Pons (tissue), 1 donor: ENCODE data around the gene GRIP2.

Source experiments
- DNase-seq: peaks from one replicate; pipeline ENCODE4 v3.0.0-alpha.2; 2016; ENCODE audit warnings: low spot score

Gene GRIP2

DNA sequence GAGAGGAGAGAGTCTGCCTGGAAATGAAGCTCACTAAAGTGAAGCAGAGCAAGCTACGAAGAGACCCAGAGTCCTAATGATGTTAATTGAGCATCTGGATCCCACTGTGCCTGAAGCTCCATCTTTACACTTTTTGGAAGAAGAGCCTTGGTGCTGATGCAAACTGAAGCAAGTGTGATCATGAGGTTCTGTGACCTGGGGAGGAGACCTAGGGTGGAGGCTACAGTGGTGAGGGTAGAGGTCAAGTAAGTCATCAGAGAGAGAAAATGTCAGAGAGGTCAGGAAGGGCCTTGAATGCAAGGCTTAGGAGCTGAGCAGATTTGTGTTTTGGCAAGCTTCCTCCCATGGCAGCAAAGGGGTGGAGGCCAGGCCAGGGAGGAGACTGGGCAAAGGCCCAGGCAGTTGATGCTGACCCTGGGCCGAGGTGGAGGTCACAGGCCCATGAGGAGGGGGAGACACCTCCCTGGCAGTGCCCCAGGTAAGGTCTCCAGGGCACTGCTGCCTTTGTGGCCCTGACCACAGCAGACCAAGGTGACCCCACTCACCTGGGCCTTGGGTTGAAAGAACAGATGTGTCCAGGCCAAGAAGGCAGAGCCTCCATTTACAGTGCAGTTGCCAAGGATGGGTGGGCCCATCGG, 1.6 kb downstream of the GRIP2 start:
- no peak for DNase-seq

- DNase-seq = peak; percentile 8
Observed at GRCh38 chr3:14537590-14538450, 2.3 kb downstream of the GRIP2 start.

GRCh38 chr3:14536837-14537589, 3.1 kb downstream of the GRIP2 start:
- DNase-seq = no peak

- no peak for DNase-seq
Observed at GRCh38 chr3:14536055-14536815, 3.9 kb downstream of the GRIP2 start.

GRCh38 chr3:14535616-14536015, 4.5 kb downstream of the GRIP2 start:
- DNase-seq = no peak

DNA sequence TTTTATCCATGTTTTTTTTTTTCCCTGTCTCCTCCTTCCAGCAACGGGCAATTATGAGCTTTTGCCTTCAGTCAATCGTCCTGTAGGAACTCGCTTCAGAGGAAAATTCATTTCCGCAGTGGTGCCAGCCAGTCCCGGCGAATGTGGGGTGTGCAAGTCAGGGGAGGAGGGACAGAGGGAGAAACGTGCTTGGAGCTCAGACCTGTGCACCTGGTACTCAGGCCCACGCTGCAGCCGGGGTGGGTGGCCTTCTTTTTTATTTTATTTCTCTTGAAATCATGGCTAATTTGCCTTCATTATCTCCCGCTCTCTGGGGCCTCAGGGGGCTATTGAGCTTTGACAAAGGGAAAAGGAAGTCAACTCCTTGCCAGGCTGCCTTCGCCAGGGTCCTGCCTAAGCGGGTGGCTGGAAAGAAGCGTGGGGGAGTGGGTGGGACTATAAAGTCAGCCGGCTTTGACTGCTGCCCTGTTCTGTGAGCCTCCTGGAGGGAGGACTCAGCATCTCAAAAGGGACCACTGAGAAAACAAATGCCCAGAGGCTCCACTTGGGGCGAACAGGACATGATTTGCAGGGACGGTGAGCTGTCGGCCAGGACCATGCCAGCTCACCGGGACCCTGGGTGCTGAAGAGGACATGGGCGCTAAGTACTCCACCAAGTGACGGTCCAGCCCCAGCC, 5.5 kb downstream of the GRIP2 start:
- DNase-seq = no peak

GRCh38 chr3:14533457-14533958, 6.6 kb downstream of the GRIP2 start:
- DNase-seq = no peak

DNA sequence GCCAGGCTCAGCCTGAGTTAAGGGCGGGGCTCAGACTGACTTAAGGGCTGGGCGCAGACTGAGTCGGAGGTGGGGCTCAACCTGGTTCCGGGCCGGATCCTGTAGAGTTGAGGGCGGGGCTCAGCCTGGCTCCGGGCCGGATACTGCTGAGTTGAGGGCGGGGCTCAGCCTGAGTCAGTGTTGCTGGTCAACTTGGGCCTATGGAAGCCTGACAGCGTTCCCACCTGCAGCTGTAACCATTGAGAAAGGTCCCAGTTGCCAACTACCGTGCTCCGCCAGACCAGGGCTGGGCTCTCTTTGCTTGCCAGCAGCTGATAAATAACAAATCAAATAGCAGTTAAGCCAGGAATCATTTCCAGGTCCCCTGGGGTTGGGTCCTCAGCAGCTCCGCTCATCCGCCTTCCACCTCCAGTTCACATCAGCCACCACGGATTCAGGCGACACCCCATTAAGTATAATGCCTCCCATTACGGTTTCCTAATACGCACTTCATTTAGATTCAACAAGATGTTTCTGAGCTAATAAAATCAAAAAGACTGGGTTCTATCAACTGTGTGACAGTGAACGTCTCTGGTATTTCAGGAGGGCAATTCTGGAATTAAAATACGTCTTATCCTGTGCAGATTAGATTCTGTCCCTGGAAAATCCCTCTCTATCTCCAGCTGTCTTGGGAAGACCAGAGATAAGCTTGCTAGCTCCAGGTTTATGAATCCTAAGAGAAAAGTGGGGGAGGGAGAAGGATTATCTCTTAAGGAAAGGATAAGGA, 7.3 kb downstream of the GRIP2 start:
- no peak for DNase-seq

- no peak for DNase-seq
Observed at GRCh38 chr3:14531856-14532395, 8.2 kb downstream of the GRIP2 start.

- no peak for DNase-seq
Observed at GRCh38 chr3:14528081-14528480, 12.1 kb downstream of the GRIP2 start.

DNA sequence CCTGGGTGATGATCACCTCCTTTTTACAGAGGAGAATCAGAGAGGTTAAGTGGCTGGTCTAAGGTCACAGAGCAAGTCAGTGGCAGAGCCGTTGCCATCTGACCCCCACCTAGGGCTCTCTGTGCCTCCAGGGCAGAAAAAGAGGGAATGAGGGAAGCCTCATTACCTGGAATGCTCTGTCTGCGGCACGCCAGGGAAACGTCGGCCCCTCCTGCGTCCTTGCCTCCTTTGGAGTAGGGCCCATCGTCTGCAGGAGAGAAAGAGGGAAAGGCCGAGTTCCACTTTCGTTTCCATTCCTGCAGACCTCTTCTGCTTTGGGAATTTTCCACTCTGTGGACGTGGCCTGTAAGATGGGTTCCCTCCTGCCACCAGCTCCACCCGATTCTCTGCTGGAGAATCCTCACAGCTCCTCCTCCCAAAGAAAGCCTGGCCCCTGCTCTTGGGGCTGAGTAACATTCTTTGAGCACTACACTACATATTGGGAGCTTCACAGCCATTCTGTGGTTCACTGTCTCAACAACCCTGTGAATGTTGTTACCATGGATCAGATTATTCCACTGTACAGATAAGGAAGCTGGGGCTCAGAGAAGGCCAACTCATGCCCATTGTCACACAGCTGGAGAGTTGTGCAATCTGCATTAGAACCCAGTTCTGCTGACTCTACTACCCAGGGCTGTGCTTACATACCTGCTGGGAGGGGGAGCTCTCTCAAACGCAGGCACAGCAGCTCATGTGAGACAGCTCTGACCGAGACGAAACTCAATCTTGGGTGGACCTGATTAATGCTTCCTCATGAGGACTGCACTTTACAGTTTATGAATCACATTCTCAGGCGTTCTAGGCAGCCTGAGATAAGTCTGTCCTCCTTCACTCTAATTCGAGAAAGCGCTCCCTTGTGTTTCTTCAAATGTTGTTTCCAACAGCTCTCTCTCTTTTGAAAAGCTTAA, 14.2 kb downstream of the GRIP2 start:
- no peak for DNase-seq

DNA sequence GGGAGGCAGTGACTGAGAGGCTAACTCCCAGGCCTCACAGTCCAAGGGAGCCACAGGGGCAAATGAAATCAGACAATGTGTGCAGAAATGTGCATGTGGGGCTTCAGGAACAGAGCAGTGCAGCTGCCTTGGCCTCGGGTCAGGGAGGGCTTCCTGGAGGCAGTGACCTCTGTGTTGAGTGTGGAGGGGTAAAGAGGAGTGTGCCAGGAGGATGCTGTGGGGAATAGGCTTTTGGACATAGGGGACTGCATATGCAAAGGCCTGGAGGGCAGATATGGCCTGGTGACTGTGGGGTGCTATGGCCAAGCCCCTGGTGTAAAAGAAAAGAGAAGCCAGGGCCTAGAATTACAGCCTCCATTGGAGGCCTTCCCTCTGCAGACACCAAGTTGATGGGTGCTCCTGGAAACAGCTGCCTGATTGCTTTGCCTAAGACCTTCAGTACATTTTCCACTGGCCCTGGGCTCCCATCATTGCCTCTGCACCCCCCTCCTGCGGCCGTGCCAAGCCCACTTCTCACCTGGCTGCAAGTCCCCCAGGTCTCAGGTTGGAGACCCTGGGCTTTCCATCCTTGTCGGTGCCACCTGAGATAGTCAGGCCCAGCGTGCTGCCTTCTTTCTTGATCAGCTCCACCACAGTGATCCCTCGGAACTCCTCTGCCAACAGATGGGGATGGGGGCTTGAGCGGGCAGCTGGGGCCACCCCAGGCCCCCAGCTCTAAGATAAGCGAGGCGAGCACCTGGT, 15.1 kb downstream of the GRIP2 start:
- DNase-seq = no peak

GRCh38 chr3:14524311-14524711, 15.8 kb downstream of the GRIP2 start:
- DNase-seq = no peak

DNA sequence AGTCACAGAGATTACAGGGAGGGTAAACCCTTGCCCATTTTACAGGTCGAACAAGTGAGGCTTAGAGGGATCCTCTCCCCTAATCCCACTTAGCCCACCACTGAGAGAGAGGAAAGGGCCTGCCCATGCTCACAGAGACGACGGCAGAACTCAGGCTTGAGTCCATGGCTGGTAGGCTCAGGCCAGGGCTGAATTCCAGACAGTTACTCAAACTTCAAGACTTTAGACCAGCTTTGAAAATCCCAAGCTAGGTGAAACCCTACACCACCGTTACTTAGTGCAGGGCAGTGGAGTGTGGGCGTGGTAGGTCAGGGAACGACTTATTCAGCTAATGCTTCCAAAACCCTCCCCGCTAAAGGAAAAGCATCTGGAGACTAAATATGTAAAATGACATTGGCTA, 16.4 kb downstream of the GRIP2 start:
- DNase-seq = no peak

DNA sequence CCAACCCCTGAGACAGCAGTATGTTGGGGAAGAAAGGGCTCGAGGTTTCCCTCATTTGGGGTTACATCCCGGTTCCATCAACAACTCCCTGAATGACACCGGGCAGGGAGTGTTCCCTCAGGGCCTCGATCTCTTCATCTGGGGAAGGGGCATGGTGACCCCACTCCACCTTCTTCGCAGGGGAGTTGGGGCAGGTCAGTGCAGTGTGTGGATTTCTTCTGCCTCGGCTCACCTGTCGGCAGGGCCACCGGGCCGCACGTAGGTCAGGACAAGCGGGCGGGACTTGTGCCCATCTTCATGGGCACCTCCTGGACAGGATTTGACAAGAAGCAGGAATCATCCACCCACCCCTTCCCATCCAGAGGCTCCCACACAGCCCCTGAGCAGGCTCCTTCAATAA, 17.4 kb downstream of the GRIP2 start:
- no peak for DNase-seq

DNA sequence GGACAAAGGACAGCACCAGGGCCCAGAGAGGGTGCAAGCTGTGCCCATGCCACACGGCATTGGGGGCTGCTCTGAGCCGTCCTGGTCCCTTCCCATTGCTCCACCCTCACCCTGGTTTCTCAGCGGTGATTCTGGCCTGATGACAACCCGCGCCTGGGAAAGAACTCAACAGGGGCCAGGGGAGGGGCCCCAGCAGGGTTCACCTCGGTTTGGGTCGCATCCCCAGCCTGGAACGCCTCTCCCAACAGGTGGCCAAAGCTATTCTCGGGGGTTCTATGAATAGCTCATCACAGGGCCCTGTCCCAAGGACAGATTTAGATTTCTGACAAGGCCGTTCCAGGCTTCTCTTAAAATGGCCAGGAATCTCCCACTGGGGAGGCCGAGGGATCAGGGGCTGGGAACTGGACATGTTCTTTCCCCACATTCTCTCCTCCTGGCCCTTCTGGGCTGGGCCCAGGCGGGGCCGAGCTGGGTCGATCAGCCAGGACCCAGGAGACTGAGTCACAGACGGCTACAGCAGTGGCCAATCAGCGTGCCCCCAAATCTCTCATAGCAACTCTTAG, 17.9 kb downstream of the GRIP2 start:
- no peak for DNase-seq

DNA sequence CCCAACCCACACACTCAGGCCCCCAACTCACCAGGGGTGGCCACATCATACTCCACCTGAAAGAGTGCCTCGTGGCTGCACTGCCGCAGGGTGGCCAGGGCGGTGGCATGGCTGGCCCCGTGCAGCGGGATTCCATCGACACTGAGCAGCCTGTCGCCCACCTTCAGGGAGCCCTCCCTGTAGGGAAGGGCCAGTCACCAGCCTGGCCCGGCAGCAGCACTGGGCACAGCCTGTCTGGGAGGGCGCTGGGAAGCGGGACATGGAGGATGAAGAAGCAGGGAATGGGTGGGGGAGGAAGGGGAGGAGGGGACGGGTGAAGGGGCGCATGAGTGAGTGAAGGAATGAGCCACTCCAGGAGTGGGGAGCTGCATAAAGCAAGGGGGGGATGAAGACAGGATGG, 18.5 kb downstream of the GRIP2 start:
- DNase-seq = no peak

- no peak for DNase-seq
Observed at GRCh38 chr3:14520967-14521366, 19.2 kb downstream of the GRIP2 start.
